ENCODE measurements around the gene ZNF83. TPM values are rescaled to one million over a fixed set of nuclear protein-coding genes. Genes with fewer than 3 reads are reported as not detected.

ZNF83 gene
- total RNA-seq, 1 donor from 2014 or later: 10.7 TPM

DNA sequence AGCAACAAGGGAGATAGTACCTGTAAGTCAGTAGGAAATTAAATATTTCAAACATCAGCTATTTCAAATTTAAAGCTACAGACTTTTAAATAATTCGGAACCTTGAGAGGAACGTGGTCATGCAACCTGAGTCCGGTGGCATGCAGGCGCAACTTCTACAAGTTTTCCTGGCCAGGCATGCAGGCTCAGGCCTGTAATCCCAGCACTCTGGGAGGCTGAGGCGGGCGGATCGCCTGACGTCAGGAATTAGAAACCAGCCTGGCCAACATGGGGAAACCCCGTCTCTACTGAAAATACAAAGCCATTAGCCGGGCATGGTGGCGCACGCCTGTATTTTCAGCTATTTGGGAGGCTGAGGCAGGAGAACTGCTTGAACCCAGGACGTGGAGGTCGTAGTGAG, 70.2 kb downstream of the ZNF83 start:
- no peak for ATAC-seq

DNA sequence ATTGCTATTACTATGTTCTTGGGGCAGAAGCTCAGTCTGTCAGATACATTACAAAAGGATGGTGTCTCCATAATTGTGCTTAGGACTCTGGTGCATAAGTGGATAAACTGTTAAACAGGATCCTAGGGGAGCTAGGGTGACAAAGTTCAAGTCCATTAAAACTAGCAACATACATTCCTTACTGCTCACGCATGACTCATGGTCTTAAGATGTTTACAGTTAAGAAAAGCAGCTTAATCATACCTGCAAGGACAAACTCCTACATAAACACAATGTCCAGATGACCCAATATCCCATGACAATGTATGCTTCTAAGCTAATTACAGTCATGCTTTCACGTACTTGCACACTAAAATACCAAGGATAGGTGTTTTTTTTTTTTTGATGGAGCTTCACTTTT, 71.6 kb downstream of the ZNF83 start:
- ATAC-seq: peak; percentile 31

DNA sequence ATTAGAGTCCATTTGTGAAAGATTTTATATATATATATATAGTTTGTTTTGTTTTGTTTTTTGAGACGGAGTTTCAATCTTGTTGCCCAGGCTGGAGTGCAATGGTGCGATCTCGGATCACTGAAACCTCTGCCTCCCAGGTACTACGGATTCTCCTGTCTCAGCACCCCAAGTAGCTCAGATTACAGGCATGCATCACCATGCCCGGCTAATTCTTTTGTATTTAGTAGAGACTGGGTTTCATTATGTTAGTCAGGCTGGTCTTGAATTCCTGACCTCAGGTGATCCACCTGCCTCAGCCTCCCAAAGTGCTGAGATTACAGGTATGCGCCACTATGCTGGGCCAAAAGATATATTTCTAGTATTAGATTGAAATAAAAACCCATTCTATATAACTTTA, 72.0 kb downstream of the ZNF83 start:
- ATAC-seq: no peak

Other genes starting within 250 kb of the ZNF83 start
- 10.8 TPM for gene ZNF528, start 240.5 kb downstream of the ZNF83 start, total RNA-seq
- gene ZNF534, start 209.2 kb downstream of the ZNF83 start, total RNA-seq: not detected
- gene ZNF578, start 184.8 kb downstream of the ZNF83 start, total RNA-seq: 0.24 TPM
- gene ZNF808, start 110.7 kb downstream of the ZNF83 start, total RNA-seq: 10.0 TPM
- 5.7 TPM for gene ZNF701, start 68.1 kb downstream of the ZNF83 start, total RNA-seq
- gene ZNF611, start 96.7 kb upstream of the ZNF83 start, total RNA-seq: 6.9 TPM
- 6.1 TPM for gene ZNF600, start 148.4 kb upstream of the ZNF83 start, total RNA-seq
- 10.2 TPM for gene ZNF28, start 183.3 kb upstream of the ZNF83 start, total RNA-seq
- gene ZNF468, start 219.3 kb upstream of the ZNF83 start, total RNA-seq: 8.0 TPM